HG03060 (cell line): ENCODE data around the gene ENTREP3.

ENCODE experiments used
- ATAC-seq: cut with Tn5 transposase; IDR thresholded peaks from one replicate; pipeline ENCODE4 v1.9.1; 2021; ENCODE audit warnings: low read depth, moderate number of reproducible peaks; ENCODE audit not compliant: unreplicated experiment

ENTREP3 gene

DNA sequence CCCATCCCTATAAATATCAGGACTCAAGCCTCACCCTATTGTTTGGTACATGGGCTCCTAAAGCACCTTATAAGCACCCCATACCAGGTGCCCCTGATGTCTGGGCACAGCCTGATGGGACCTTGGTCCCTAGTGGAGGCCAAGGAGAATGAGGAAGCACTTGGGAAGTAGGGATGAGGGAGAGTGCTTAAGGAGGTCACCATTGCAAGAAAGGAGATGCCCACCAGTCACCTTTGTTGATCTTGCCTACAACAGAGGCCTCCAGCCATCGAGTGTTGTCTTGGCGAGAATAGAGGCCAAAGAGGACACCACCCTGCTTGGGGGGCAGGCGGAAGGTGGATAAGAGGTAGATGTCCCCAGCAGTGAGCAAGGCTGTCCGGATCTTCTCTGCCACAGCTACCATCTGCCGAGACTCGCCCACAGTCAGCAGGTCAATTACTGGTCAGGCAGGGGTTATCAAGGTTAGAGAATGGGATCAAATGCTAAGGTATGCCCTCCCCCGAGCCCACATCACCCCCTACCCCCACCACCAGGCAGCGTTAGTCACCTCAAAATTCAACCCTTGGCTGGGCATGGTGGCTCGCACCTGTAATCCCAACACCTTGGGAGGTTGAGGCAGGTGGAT lies 49.2 kb downstream of the ENTREP3 start:
- no peak for ATAC-seq

DNA sequence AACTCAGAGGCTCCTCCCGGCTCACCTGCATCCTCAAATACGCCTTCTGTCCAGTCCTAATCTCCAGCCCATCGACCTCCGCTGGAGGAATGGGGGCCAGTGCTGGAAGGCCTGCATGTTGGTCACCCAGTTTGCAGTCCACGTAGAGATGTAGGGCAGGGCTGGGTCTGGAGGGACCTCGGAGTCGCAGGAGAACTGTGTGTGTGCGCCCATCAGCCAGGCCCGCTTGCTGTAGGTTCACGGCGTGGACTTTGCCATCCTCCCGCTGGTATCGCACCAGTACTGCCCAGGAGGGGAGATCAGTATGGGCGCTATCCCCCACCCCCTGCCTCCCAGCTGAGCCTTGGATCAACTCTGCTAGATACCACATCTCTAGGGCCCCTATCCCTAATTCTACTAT lies 50.2 kb downstream of the ENTREP3 start:
- no peak for ATAC-seq

DNA sequence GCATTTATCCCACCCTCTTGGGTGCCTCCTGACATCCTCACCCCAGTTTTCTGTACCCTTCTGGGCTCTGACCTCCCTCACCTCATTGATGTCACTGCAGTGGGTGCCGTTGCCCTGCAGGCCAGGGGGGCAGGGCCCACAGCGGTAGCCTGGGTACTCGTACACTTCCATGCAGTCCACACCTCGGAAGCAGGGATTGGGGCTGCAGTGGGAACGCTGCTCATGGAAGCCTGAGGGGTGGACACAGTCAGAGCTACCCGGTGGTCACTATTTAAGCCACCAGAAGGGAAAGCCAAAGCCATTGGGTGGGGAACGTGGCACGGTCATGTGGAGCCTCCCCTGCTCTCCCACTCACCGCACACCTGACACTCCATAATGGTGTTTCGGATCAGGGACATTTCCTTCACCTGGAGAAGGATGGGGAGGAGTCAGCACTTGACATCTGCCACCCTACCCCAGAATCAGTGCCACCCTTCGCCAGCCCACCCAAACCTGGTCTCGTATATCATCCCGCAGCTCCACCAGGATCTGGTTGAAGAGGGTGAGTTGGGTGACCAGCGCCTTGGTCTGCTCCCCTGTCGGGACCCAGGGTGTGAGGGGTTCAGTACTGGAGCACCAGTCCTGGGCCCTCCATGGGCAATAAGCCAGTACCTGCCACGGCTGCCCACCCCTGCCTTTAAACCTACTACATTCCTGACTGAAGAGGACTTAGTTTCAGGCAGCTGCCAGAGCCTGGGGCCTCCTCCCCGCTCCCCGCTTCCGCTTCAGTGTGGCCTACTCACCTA lies 52.4 kb downstream of the ENTREP3 start:
- ATAC-seq = no peak

DNA sequence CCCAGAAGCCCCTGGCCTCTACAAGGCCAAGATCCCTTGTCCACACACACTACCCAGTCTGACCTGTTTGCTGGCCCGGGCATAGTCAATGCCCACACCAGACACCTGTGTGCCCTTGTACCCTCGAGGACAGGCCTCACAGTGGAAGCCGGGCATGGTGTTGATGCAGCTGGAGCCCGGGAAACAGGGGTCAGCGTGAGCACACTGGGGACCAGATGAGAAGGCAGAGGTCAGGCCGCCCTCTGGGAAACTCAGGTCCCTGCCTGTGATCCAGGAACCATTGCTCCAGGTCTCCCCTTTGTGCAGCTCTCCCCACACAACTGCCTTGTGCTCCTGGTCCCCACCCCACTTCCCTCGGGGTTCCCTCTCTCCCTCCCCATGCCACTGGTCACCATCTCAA lies 53.1 kb downstream of the ENTREP3 start:
- no peak for ATAC-seq

DNA sequence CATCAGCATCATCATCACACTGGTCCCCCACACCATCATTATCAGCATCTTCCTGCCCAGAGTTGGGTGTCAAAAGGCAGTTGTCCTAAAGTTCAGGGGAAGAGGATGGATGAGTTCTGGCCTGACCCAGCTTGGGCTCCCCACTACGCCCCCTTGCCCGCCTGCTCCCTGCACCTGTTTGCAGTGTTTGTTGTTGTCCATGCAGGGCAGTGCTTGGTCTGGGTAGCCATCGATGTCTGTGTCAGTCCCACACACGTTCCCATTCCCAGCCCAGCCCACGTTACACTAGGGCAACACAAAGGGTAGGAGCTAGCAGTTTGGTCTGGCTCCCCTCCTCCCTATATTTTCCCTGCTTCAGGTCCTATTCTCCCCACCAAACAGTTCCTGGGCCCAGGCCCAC lies 54.4 kb downstream of the ENTREP3 start:
- no peak for ATAC-seq

DNA sequence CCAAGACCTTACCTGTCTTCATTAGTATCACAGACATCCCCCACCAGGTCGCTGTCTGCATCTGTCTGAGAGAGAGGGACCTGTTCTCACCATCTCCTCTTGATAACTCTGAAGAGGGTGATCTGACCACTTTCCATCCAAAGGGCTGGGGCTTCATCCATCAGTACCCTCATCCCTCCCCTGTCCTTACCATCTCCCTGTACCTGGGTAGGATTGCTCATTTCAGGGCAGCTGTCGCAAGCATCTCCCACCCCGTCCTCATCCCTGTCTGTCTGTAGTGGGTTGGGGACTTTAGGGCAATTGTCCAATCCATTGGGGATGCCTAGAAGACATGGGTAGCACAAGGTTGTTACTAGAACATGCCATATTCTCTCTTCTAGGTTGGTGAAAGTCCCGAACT lies 55.5 kb downstream of the ENTREP3 start:
- ATAC-seq = no peak

DNA sequence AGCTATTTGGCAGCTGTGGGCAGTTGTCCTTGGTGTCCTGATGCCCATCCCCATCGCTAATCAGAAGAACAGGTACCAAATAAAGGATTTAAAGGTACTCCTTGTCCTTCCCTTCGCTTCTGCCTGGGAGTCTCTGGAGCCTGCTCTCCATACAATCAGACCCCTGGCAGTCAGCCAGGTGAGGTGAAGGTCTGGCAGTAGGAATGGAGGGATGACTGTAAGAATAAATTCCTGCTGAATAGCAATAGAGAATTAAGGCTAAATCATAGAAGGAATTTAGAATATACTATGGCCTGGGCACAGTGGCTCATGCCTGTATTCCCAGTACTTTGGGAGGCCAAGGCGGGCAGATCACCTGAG lies 56.8 kb downstream of the ENTREP3 start:
- ATAC-seq = no peak

DNA sequence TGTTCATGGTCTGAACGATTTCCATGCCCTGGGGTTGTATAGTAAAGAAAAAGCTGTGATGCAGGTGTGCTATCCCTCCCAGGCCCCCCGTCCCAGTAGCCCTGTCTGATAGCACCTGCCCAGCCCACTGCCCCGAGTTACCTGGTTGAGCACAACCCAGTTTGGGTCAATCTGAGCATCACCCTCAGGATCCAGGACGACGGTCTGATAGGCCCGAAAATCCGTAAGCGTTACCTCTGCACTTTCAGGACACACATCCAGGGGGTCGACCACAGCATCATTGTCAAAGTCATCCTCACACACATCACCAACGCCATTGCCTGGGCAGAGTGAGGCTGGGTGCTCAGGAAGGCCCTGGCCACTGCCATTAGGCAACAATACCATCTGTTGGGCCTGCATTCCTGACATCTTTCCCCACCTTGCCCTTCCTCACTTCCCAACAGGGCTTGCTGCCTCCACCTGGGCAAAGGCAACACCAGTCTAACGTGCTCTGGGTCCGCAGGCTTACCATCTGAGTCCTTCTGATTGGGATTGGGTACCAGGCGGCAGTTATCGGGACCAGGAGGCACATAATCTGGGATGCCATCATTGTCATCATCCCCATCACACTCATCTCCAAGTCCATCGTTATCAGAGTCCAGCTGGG lies 57.3 kb downstream of the ENTREP3 start:
- no peak for ATAC-seq
